ENCODE results near the gene PATJ.
"Not testable (repeated sequence)": the region's sequence is repeated elsewhere in the genome, so short reads cannot be mapped to it uniquely, and the experiment has no call there.

Gene PATJ

GRCh38 chr1:62109124-62109523 is 366.8 kb downstream of the PATJ start:
- no peak for DNase-seq

GRCh38 chr1:62110198-62110817 is 368.0 kb downstream of the PATJ start:
- DNase-seq, result no peak

GRCh38 chr1:62111084-62111483 is 368.8 kb downstream of the PATJ start:
- DNase-seq, result no peak

GRCh38 chr1:62113507-62113906 is 371.2 kb downstream of the PATJ start:
- no peak for DNase-seq

GRCh38 chr1:62117018-62117750 is 374.9 kb downstream of the PATJ start:
- DNase-seq, result no peak

GRCh38 chr1:62126579-62127290 is 384.5 kb downstream of the PATJ start:
- DNase-seq, result no peak

GRCh38 chr1:62128745-62129144 is 386.5 kb downstream of the PATJ start:
- no peak for DNase-seq

GRCh38 chr1:62131093-62131725 is 388.9 kb downstream of the PATJ start:
- DNase-seq, result no peak

- DNase-seq, result no peak
Measured at GRCh38 chr1:62138029-62138428, 395.7 kb downstream of the PATJ start.

GRCh38 chr1:62139410-62139809 is 397.1 kb downstream of the PATJ start:
- no peak for DNase-seq

- DNase-seq, result no peak
Measured at GRCh38 chr1:62140666-62141065, 398.4 kb downstream of the PATJ start.

GRCh38 chr1:62142496-62142895 is 400.2 kb downstream of the PATJ start:
- DNase-seq, result no peak

GRCh38 chr1:62144238-62144831 is 402.1 kb downstream of the PATJ start:
- DNase-seq, result no peak

GRCh38 chr1:62159940-62160348 is 417.7 kb downstream of the PATJ start:
- DNase-seq, result no peak

- no peak for DNase-seq
Measured at GRCh38 chr1:62161711-62162110, 419.4 kb downstream of the PATJ start.

GRCh38 chr1:62170380-62170779 is 428.1 kb downstream of the PATJ start:
- not testable (repeated sequence) for DNase-seq

- no peak for DNase-seq
Measured at GRCh38 chr1:62175568-62176179, 433.4 kb downstream of the PATJ start.

GRCh38 chr1:62176597-62177312 is 434.5 kb downstream of the PATJ start:
- no peak for DNase-seq

GRCh38 chr1:62177621-62178020 is 435.3 kb downstream of the PATJ start:
- no peak for DNase-seq

- no peak for DNase-seq
Measured at GRCh38 chr1:62178372-62178771, 436.1 kb downstream of the PATJ start.

GRCh38 chr1:62180054-62180453 is 437.8 kb downstream of the PATJ start:
- not testable (repeated sequence) for DNase-seq

GRCh38 chr1:62180639-62181038 is 438.4 kb downstream of the PATJ start:
- no peak for DNase-seq
